ENCODE measurements around the gene KCNC3. TPM values are rescaled to one million over a fixed set of nuclear protein-coding genes. Genes with fewer than 3 reads are reported as not detected.

Gene KCNC3
- total and polyA plus RNA-seq, 2 of the 4 experiments (the other 2 are of a cell fraction), result 0.07 TPM; not detected in 1

DNA sequence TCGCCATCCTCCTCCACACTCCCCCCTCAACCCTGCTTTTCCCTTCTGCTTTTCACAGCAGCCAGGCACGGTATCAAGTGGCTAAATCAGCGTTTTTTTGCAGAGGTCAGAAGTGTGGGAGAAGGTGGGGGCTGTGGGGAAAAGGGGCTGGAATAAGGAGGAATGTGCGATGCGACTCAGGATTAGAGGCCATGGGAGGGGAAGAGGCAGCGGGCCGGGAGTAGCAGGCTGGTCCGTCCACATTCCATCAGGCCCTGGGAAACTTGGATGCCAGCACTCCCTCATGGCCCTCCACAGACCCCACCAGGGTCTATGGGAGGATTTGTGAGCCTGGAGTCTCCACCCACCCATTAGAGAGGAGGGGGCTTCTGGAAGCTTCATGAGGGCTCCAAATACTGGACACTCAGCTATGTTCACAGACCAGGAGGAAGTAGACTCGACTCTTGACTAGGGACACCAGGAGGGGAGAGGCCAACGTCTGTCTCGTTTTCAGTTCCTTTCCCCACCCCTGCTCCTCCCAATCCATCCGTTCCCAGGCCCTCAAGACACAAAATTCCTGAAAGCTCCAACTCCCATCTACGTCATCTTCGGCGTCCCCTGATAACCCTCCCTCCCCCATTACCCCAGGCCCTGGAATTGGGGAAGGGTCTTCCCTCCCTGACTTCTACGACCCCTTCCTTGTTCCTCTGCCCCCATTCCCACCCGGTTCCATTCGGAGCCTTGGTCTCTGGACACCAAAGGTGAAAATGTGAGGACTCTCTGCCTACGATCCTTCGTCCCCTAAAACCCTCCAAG, 3.3 kb upstream of the KCNC3 start:
- no peak overlapping the region for H3K23ac ChIP-seq (ENCODE audit: low read depth, low read length)
- no peak overlapping the region for H2AK9ac ChIP-seq (replicated peaks; ENCODE audit: low read depth, low read length, poor library complexity)
- H3K27ac ChIP-seq (ENCODE audit: insufficient read depth, low read length), result no peak overlapping the region
- no peak overlapping the region for H3K4me2 ChIP-seq (ENCODE audit: low read depth, low read length)
- dilution Hi-C loops (cut with HindIII; ENCODE audit: low sequenced_read_pairs, unreplicated experiment), result no loop called here
- no peaks in the 10 kb centered on the region; the same call in 1 of the 2 replicates for H3K9me1 ChIP-seq (ENCODE audit: insufficient read depth, low read length)
- BruUV-seq (replicated peaks), result no TSS peak
- DNase-seq (no peak), ATAC-seq (ENCODE audit: low read depth) (no peak)
- H3K14ac ChIP-seq (replicated peaks; ENCODE audit: low read depth, low read length), result no peak overlapping the region
- H2BK5ac ChIP-seq (ENCODE audit: low read depth, low read length, poor library complexity, severe bottlenecking), result no peak overlapping the region
- no peaks in the 10 kb centered on the region for H4K20me1 ChIP-seq (ENCODE audit: insufficient read depth, low read length)
- WGBS, 2 experiments (ENCODE audit: extremely low coverage in 2 of 2, insufficient read length in 1 of 2), result 4% methylated on average over 4 of the region's 20 CpGs; no CpG with 5 or more reads in 1 of the 2 experiments
- H4K91ac ChIP-seq (ENCODE audit: insufficient read depth, low read depth, low read length), result no peak overlapping the region
- H3K79me1 ChIP-seq (ENCODE audit: low read depth in 1 of 2, low read length in 2 of 2), result no peaks in the 10 kb centered on the region
- no peak overlapping the region for H4K8ac ChIP-seq (ENCODE audit: low read depth in 2 of 2, low read length in 2 of 2)
- TF ChIP-seq RCOR1 (IDR thresholded peaks at IDR 0.05; ENCODE audit: insufficient replicate concordance, low read length), result no peak
- no peak for TF ChIP-seq MAFK (IDR thresholded peaks at IDR 0.05; ENCODE audit: low read depth, low read length)
- TF ChIP-seq RAD21 (IDR thresholded peaks at IDR 0.05; ENCODE audit: low read length), result no peak
- H2BK15ac ChIP-seq (ENCODE audit: low read depth, low read length), result no peak overlapping the region
- no peak overlapping the region for H2AK5ac ChIP-seq (ENCODE audit: low read depth, low read length)
- no peaks in the 10 kb centered on the region for H3K4me1 ChIP-seq (ENCODE audit: control insufficient read depth, insufficient read depth, low read length)
- H3K27me3 ChIP-seq (ENCODE audit: control insufficient read depth, insufficient read depth, low read length), result peaks cover 38% of the 10 kb centered on the region
- POLR2A ChIA-PET (ENCODE audit: unreplicated experiment), result no interaction called here
- no peak overlapping the region for H3K4ac ChIP-seq (ENCODE audit: low read depth, low read length)
- H2BK120ac ChIP-seq (ENCODE audit: low read depth, low read length), result no peak overlapping the region
- intact Hi-C loops (cut with micrococcal nuclease), result no loop called here
- H3K18ac ChIP-seq (ENCODE audit: low read depth, low read length), result no peak overlapping the region
- H3K4me3 ChIP-seq (ENCODE audit: insufficient read depth, low read depth, low read length), result no peak overlapping the region
- in situ Hi-C loops (cut with MboI; ENCODE audit: low sequenced_read_pairs), result no loop called here
- CTCF ChIA-PET, result no interaction called here
- H3K56ac ChIP-seq (ENCODE audit: extremely low read depth, insufficient read depth, low read length), result no peak overlapping the region
- no peak overlapping the region for H4K5ac ChIP-seq (ENCODE audit: low read depth, low read length)
- no peak overlapping the region for H2AFZ ChIP-seq (replicated peaks; ENCODE audit: low read length, poor library complexity)
- no peaks in the 10 kb centered on the region for H3K36me3 ChIP-seq (ENCODE audit: control insufficient read depth, insufficient read depth, low read length)
- H3K9ac ChIP-seq (ENCODE audit: low read depth, low read length), result no peak overlapping the region
- no peak overlapping the region for H2BK20ac ChIP-seq (ENCODE audit: low read depth, low read length)
- peaks cover 11% of the 10 kb centered on the region for H3K9me3 ChIP-seq (ENCODE audit: control insufficient read depth, insufficient read depth, low read length)

All from IMR-90 (cell line).